Breast epithelium (tissue), 4 donors: ENCODE results near the gene KHK. TPM values are rescaled to one million over a fixed set of nuclear protein-coding genes. Genes with fewer than 3 reads are reported as not detected.
A peak's percentile ranks its signal among the peaks of the same experiment; 100 is the strongest.

Source experiments
- DNase-seq, 2 donors: peaks; one replicate each; pipeline ENCODE4 v3.0.0-alpha.2; 2019; ENCODE audit warnings: low spot score in 2 of 2
- H3K27ac ChIP-seq, 2 donors: fragments of 200-600 bp; sonication (generic) in 1 of 2; one replicate each; pipeline ENCODE4 v1.5.1; 2016 to 2019; ENCODE audit warnings: mild to moderate bottlenecking in 1 of 2
- H3K27me3 ChIP-seq, 2 donors: fragments of 200-600 bp; sonication (generic) in 1 of 2; one replicate each; pipeline versions ENCODE4 v1.5.1 to v1.6.0; 2017 to 2019; ENCODE audit warnings: control low read depth in 1 of 2, mild to moderate bottlenecking in 1 of 2
- H3K36me3 ChIP-seq: fragments of 200-600 bp; one replicate; pipeline ENCODE4 v1.5.1; 2019
- H3K4me1 ChIP-seq, 2 donors: fragments of 200-600 bp; sonication (generic); one replicate each; pipeline ENCODE4 v1.5.1; 2016 to 2019; ENCODE audit warnings: control low read depth in 1 of 2
- H3K4me3 ChIP-seq, 3 donors: fragments of 200-600 bp; sonication (generic); 1 replicate in 2 of 3; 2 replicates in 1 of 3; pipeline ENCODE4 v1.5.1; 2016 to 2019; ENCODE audit warnings: mild to moderate bottlenecking in 3 of 3, moderate library complexity in 2 of 3
- H3K9me3 ChIP-seq, 2 donors: fragments of 200-600 bp; sonication (generic) in 1 of 2; one replicate each; pipeline ENCODE4 v1.5.1; 2016 to 2019; ENCODE audit warnings: control low read depth in 1 of 2
- POLR2A ChIP-seq: fragments of 450-650 bp; IDR thresholded peaks from one replicate; pipeline ENCODE4 v1.6.1; 2016; ENCODE audit warnings: antibody characterized with exemption, mild to moderate bottlenecking, moderate library complexity
- POLR2AphosphoS5 ChIP-seq, 3 donors: sonication (generic); formaldehyde crosslinking; IDR thresholded peaks; one replicate each; pipeline ENCODE4 v1.6.1; 2017; ENCODE audit warnings: antibody characterized with exemption in 3 of 3
- intact Hi-C: fragments of 100-400 bp; cut with DNase I; formaldehyde crosslinking; loops from one replicate; pipeline ENCODE4 v1.15.1; 2023; ENCODE audit warnings: low total_unique reads
- total RNA-seq, 3 donors: library from RNA; depleted of rRNA; stranded (reverse); fragments of >200 nt; gene quantifications; one replicate each; pipeline ENCODE4 v1.1.0, GENCODE V29; 2016
- TF ChIP-seq, protein P1 (sequence below), 3 donors: fragments of 450-650 bp; IDR thresholded peaks; one replicate each; pipeline ENCODE4 v1.5.1; 2016 to 2017; ENCODE audit warnings: antibody characterized with exemption in 3 of 3, mild to moderate bottlenecking in 3 of 3, moderate library complexity in 3 of 3

KHK gene
- total RNA-seq, 3 donors from 2014 or later, result 2.2 to 4.1 (median 3.6) TPM

GRCh38 chr2:27049422-27050280 lies 36.9 kb upstream of the KHK start:
- H3K36me3 ChIP-seq, result no peaks in the 10 kb centered on the region
- no peaks in the 10 kb centered on the region for H3K9me3 ChIP-seq
- H3K27me3 ChIP-seq, result no peaks in the 10 kb centered on the region
- H3K4me3 ChIP-seq, result peak overlapping the region; percentile 82 to 97 (median 97)
- TF ChIP-seq POLR2AphosphoS5 (IDR thresholded peaks at IDR 0.05), result no peak
- TF ChIP-seq, protein P1, sequence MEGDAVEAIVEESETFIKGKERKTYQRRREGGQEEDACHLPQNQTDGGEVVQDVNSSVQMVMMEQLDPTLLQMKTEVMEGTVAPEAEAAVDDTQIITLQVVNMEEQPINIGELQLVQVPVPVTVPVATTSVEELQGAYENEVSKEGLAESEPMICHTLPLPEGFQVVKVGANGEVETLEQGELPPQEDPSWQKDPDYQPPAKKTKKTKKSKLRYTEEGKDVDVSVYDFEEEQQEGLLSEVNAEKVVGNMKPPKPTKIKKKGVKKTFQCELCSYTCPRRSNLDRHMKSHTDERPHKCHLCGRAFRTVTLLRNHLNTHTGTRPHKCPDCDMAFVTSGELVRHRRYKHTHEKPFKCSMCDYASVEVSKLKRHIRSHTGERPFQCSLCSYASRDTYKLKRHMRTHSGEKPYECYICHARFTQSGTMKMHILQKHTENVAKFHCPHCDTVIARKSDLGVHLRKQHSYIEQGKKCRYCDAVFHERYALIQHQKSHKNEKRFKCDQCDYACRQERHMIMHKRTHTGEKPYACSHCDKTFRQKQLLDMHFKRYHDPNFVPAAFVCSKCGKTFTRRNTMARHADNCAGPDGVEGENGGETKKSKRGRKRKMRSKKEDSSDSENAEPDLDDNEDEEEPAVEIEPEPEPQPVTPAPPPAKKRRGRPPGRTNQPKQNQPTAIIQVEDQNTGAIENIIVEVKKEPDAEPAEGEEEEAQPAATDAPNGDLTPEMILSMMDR (IDR thresholded peaks at IDR 0.05), result no peak
- TF ChIP-seq POLR2A, result no peak
- DNase-seq, result no peak
- no peaks in the 10 kb centered on the region for H3K4me1 ChIP-seq
- intact Hi-C loops, result loop anchor here (5.0 kb wide), 1 partner anchor 708 kb away; no protein-coding TSS in a partner anchor
- H3K27ac ChIP-seq, result peak overlapping the region; percentile 93 to 96

- intact Hi-C loops, result loop anchor here (5.0 kb wide), 1 partner anchor 707 kb away; no protein-coding TSS in a partner anchor
- peak; percentile 90 to 92 for DNase-seq
- Histone ChIP-seq H3K27ac (peak overlapping the region; percentile 93 to 96), H3K4me1 (no peaks in the 10 kb centered on the region), H3K4me3 (peak overlapping the region; percentile 82 to 97 (median 97)), H3K27me3 (no peaks in the 10 kb centered on the region), H3K36me3 (no peaks in the 10 kb centered on the region), H3K9me3 (no peaks in the 10 kb centered on the region)
- TF ChIP-seq, protein P1 (IDR thresholded peaks at IDR 0.05), result peak; percentile 46 to 66 (median 54)
- TF ChIP-seq POLR2A, result no peak
- TF ChIP-seq POLR2AphosphoS5 (IDR thresholded peaks at IDR 0.05), result peak; percentile 23 to 89 (median 46)
Observed at GRCh38 chr2:27050281-27050995, 36.1 kb upstream of the KHK start.

- peak; percentile 96 to 97 for DNase-seq
- peak within 1 kb of the TSS; percentile 82 to 97 (median 97) for H3K4me3 ChIP-seq
- intact Hi-C loops, result loop anchor here (5.0 kb wide), 1 partner anchor 706 kb away; no protein-coding TSS in a partner anchor
- H3K27me3 ChIP-seq, result no peaks in the 10 kb centered on the region
- TF ChIP-seq, protein P1 (IDR thresholded peaks at IDR 0.05), result no peak
- peak; percentile 63 to 81 (median 76) for TF ChIP-seq POLR2AphosphoS5 (IDR thresholded peaks at IDR 0.05)
- TF ChIP-seq POLR2A, result peak; percentile 54
- H3K9me3 ChIP-seq, result no peaks in the 10 kb centered on the region
- H3K27ac ChIP-seq, result peak within 1 kb of the TSS; percentile 93 to 96
- H3K4me1 ChIP-seq, result no peaks in the 10 kb centered on the region
- H3K36me3 ChIP-seq, result no peaks in the 10 kb centered on the region
Observed at GRCh38 chr2:27050996-27051901, 35.3 kb upstream of the KHK start, which contains the start of gene AGBL5. Gene AGBL5, plus strand, starts transcription at chr2:27051668. Its CDS starts 1,291 bp downstream, at chr2:27052959.

DNA sequence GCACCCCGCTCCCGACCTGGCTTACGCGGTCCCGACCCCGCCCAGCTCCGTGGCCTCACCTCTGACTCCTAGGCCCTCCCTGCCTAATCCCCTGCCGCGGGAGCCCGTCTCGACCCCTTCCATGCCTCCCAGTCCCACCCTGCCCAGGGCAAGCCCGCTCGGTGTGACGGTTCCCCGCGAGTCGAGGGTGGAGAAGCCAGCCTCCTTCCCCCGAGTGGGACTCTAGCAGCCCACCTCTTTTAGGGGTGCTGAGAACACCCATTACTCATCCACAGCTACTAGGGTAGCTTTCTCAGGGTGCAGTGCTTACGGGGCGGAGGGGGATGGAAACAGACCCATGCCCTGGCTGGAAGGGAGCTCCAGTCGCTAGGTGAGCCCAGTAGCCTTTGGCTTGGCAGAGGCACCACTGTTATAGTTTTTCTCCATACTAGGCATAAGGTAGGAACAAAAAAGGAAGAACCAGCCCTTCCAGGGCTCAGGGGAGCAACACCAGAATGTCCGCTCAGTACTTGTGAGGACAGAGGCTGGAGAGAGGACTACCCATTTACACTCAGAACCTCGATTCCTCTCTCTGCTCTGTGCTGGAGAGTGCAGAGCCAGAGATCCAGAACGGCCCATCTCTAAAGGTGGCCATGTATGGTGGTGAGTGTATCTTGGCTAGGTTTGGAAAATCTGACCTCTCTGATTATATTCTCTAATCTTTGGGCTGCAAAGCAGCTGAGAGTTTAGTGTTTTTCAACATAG lies 34.5 kb upstream of the KHK start:
- intact Hi-C loops, result loop anchor here (5.0 kb wide), 1 partner anchor 705 kb away; no protein-coding TSS in a partner anchor
- peak overlapping the region; percentile 93 to 96 for H3K27ac ChIP-seq
- H3K4me3 ChIP-seq, result peak overlapping the region; percentile 82 to 97 (median 97)
- no peak for DNase-seq
- no peaks in the 10 kb centered on the region for H3K4me1 ChIP-seq
- no peaks in the 10 kb centered on the region for H3K36me3 ChIP-seq
- no peaks in the 10 kb centered on the region for H3K9me3 ChIP-seq
- no peak for TF ChIP-seq POLR2A
- TF ChIP-seq, protein P1 (IDR thresholded peaks at IDR 0.05), result no peak
- no peak for TF ChIP-seq POLR2AphosphoS5 (IDR thresholded peaks at IDR 0.05)
- H3K27me3 ChIP-seq, result no peaks in the 10 kb centered on the region
